AG09309 (cell line): ENCODE results near the gene TEKT5.
"Not testable (repeated sequence)": the region's sequence is repeated elsewhere in the genome, so short reads cannot be mapped to it uniquely, and the experiment has no call there.

Source experiments
- DNase-seq: peaks from one replicate; pipeline ENCODE4 v3.0.0-alpha.2; 2010; ENCODE audit warnings: low read depth
- H3K4me3 ChIP-seq: 2 replicates; pipeline ENCODE4 v1.5.1; 2011; ENCODE audit warnings: mild to moderate bottlenecking, low read depth, low read length, moderate library complexity; ENCODE audit not compliant: control insufficient read depth
- CTCF ChIP-seq: IDR thresholded peaks from 2 replicates; pipeline ENCODE4 v1.5.1; 2011; ENCODE audit warnings: mild to moderate bottlenecking, low read depth, low read length, inconsistent platforms; ENCODE audit not compliant: insufficient read depth, control insufficient read depth; ENCODE audit errors: missing control alignments

The TEKT5 gene

GRCh38 chr16:10694830-10695229 lies at the start of gene TEKT5:
TEKT5 (minus strand) TSS chr16:10694930; CDS start chr16:10694873, 57 bp downstream.
- no peak within 1 kb of the TSS for H3K4me3 ChIP-seq
- no peak for TF ChIP-seq CTCF
- DNase-seq = no peak

GRCh38 chr16:10743610-10744369 lies 49.1 kb upstream of the TEKT5 start, which contains the start of gene NUBP1:
NUBP1 (plus strand) TSS chr16:10743842; CDS start chr16:10743864, 22 bp downstream.
- peak; percentile 93 for DNase-seq
- peak within 1 kb of the TSS; percentile 68 for H3K4me3 ChIP-seq
- no peak for TF ChIP-seq CTCF

- TF ChIP-seq CTCF = no peak
- peak overlapping the region; percentile 10; the same call in 1 of the 2 replicates for H3K4me3 ChIP-seq
- no peak for DNase-seq
Observed at GRCh38 chr16:10743227-10743609, 48.5 kb upstream of the TEKT5 start.

DNA sequence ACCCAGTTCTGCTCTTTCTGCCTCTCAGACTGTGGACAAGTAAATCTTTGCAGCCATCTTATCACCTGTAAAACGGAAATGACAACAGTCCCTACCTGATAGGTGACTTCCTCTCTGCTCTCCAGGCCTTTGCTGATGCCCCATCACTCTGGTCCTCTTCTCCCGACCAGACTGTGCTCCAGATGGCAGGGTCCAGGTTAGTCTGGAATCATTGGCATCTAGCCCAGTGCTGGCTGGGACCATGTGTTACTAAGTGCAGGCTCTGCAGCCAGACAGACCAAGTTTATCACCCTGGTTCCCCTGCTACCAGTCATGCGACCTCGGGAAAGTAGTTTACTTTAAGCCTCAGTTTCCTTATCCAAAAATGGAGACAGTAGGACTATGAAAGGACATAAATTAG lies 47.1 kb upstream of the TEKT5 start:
- H3K4me3 ChIP-seq = no peak overlapping the region
- TF ChIP-seq CTCF = no peak
- DNase-seq = no peak

- H3K4me3 ChIP-seq, DNase-seq: not testable (repeated sequence)
Observed at GRCh38 chr16:10741249-10741648, 46.5 kb upstream of the TEKT5 start.

GRCh38 chr16:10740845-10741208 lies 46.1 kb upstream of the TEKT5 start:
- no peak for TF ChIP-seq CTCF
- H3K4me3 ChIP-seq = no peak overlapping the region
- no peak for DNase-seq

DNA sequence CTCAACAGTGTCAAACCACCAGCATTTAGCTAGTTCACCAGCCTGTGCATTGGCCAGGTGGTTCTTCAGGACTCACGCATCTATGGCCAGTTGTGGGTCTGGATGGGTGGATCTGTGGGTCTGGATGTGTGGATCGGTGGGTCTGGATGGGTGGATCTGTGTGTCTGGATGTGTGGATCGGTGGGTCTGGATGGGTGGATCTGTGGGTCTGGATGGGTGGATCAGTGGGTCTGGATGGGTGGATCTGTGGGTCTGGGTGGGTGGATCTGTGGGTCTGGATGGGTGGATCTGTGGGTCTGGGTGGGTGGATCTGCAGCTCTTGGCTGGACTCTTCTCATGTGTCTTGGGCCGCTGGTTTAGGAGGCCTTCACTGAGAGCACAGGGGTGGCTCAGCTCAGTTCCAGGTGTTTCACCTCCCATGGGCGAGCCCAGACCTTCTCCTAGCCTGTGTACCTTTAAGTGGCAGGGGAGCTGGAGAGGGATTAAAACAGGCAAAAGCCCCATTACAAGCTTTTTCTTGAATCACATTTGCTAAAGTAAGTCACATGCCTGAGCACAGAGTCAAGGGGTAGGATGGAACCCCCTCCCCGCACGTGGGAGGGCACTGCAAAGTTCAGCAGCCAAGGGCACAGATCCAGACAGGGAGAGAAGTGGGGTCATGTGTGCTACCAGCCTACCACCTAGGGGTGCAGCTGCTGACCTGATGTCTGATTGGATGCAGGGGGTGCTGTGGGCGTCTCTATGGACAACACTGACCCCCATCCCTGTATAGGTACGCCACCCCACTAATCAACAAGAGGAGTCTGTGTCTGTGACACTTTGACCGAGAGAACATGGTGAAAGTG lies 45.5 kb upstream of the TEKT5 start:
- H3K4me3 ChIP-seq = no peak overlapping the region
- no peak for TF ChIP-seq CTCF
- DNase-seq = no peak
